HG03060 (cell line): ENCODE results near the gene OLA1.
"Not testable (repeated sequence)": the region's sequence is repeated elsewhere in the genome, so short reads cannot be mapped to it uniquely, and the experiment has no call there.

Source experiments
- ATAC-seq: cut with Tn5 transposase; IDR thresholded peaks from one replicate; pipeline ENCODE4 v1.9.1; 2021; ENCODE audit warnings: low read depth, moderate number of reproducible peaks; ENCODE audit not compliant: unreplicated experiment

OLA1 gene

DNA sequence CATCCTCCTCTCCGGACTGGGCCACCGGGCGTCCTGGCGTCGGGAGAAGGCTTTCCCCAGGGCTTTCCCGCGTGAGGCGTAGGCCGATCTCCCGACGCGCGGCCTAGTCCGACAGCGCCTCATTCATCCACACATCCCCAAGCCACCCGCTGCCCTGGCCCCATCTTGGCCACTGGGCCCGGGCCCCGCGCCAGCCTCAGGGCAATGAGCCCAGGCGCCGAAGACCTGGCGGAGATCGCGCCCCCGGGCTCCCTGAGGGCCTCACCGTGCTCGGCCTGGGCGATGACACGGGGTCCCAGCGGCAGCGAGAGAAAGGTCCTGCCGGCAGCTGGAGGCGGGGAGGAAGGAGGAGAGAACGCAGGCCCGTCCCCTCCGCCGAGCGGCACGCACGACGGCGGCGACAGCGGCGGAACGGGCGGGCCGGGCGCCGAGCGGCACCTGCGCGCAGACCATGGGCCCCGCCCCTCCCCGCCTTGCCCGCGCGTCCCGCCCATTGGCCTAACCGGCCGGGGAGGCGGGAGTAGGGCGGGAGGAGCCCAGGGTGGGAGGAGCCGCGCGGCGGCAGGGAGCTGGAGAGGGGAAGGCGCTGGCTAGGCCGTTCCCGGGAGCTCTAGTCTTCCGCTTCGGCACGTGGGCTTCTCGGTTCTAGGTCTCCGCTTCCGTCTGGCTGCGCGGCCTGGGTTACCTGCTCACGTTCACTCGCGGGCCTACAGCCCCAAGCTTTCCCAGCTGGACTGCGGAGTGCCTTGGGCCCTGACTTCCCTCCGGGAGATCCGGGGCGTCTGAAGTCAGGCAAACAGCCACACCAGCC is at the start of gene OLA1:
Gene OLA1, minus strand, starts transcription at position 346 of the 811 bp plus-strand sequence. CDS start 1,717 bp downstream, outside the sequence.
- peak; percentile 80 for ATAC-seq

DNA sequence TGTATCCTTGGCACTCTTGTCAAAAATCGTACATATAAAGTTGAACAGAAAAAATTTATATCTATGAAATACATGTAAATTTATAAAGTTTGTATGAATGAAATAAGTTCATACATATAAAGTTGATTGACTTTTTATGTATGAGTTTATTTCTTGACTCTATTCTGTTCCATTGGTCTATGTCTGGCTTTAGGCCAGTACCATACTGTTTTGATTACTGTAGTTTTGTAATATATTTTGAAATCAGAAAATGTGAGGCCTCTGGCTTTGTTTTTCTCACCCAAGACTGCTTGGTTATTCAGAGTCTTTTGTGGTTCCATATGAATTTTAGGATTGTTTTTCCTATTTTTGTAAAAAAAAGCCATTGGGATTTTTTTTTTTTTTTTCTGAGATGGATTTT is 44.6 kb upstream of the OLA1 start:
- no peak for ATAC-seq

DNA sequence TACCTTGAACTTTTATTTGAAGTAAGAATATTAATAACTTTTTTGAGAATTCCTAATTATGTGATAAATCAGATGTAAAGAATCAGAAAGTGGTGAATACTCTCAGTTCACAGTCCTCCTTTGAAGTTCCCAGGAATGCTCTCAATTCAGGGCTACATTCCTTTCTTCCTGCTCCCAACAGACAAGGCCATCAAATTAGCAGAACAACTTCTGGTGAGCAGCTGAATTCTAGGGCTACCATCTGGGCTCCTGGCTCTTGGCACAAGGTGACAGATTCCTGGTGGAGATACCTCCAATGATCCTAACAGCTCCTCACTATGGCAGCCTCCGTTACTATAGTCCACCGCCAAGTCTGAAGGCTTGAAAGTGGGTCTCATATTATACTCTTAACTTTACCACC is 37.8 kb upstream of the OLA1 start:
- no peak for ATAC-seq

DNA sequence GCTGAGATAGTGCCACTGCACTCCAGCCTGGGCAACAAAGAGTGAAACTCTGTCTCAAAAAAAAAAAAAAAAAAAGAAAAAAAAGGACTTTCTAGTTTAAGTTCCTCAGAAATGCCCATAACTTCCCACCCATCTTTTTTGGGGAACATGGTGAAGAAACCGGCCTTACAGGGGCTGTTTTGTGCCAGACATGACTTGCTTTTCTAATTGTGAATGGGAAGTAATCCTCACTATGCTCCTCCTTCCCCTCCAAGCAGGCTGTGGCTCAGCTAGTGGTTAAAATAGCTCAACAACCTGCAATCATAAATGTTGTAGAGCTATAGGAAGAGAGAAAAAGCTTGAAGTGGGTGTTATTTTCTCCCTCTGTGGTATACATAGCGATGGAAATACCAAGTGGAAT is 34.1 kb upstream of the OLA1 start:
- no peak for ATAC-seq

DNA sequence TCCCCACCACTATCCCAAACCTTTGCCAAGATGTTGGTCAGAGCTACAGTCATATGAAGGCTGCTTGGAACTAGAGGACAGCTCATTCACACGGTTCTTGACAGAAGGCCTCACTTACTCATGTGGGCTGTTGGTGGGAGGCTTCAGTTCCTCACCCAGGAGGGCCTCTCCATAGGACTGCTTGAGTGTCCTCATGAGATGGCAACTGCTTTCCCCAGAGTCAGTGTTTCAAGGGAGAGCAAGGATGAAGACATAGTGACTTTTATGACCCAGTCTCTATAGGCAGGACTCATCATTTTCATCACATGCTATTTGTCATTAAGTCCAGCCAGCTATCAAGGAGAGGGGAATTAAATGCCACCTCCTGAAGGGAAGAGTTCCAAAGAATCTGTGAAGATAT is 33.4 kb upstream of the OLA1 start:
- no peak for ATAC-seq

DNA sequence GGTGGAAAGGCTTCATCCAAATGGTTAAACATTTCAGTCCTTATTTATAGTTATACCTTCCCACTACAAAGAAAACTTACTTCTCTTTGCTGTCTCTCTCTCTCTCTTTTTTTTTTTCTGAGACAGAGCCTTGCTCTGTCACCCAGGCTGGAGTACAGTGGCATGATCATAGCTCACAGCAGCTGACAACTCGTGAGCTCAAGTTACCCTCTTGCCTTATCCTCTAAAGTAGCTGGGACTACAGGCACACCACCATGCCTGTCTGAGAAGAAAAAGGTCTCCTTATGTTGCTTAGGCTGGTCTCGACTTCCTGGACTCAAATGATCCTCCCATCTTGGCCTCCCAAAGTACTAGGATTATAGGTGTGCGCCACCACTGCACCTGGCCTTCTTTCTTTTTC is 32.3 kb upstream of the OLA1 start:
- no peak for ATAC-seq

DNA sequence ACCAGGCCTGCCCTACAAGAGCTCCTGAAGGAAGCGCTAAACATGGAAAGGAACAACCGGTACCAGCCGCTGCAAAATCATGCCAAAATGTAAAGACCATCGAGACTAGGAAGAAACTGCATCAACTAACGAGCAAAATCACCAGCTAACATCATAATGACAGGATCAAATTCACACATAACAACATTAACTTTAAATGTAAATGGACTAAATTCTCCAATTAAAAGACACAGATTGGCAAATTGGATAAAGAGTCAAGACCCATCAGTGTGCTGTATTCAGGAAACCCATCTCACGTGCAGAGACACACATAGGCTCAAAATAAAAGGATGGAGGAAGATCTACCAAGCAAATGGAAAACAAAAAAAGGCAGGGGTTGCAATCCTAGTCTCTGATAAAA is 21.9 kb upstream of the OLA1 start:
- ATAC-seq: not testable (repeated sequence)

DNA sequence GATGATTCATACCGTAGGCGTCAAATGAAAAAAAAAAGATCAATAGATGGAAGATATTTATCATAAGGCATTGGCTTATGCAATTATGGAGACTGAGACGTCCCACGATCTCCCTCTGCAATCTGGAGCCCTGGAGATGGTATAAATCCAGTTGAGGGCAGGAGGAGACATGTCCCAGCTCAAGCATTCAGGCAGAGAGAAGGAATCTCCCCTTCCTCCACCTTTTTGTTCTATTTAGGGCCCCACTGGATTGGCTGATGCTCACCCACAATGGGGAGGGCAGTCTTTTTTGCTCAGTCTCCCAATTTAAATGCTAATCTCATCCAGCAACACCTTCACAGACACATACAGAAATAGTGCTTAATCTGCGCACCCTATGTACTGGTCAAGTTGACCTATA is 18.0 kb upstream of the OLA1 start:
- ATAC-seq: no peak

DNA sequence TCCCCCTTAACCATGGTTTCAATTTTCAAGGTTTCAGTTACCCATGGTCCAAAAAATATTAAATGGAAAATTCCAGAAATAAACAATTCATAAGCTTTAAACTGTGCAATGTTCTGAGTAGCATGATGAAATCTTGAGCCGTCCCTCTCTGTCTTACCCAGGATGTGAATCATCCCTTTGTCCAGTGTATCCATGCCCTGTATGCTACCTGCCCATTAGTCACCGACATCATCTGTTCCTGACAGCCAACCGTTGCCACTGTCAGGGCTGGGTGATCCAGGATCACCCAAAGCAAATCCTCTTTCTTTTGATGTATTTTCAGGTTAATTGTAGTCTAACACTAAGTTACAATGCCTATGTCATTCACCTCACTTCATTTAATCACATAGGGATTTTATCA is 15.7 kb upstream of the OLA1 start:
- no peak for ATAC-seq

DNA sequence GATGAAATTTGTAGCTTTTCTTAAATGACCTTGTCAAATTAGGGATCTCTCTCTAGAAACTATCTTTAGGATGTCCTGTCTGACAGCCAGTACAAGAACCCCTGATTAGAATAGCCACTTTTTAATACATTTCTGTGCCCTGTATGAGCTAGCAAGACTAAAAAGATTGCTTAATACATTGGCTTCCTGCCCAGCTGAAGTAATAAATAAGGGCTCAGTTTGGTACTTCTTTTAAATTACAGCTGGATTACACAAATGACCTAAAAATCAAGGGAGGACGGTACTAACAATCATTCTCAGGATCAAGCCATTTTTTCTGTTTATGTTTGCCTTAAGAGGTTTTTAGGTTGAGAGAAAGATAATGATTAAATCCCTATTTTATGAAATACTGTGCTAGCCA is 11.6 kb upstream of the OLA1 start:
- no peak for ATAC-seq

DNA sequence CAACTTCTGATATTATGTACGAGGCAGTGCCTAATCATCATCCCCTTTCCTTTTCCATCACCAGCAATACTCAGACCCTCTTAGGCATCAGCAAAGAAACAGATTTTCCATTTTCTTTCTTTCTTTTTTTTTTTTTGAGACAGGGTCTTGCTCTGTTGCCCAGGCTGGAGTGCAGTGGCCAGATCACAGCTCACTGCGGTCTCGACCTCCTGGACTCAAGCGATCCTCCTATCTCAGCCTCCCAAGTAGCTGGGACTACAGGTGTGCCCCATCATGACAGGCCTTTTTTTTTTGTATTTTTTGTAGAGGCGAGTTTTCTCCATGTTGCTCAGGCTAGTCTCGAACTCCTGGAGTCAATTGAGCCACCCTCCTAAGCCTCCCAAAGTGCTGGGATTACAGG is 5.9 kb upstream of the OLA1 start:
- ATAC-seq: no peak

DNA sequence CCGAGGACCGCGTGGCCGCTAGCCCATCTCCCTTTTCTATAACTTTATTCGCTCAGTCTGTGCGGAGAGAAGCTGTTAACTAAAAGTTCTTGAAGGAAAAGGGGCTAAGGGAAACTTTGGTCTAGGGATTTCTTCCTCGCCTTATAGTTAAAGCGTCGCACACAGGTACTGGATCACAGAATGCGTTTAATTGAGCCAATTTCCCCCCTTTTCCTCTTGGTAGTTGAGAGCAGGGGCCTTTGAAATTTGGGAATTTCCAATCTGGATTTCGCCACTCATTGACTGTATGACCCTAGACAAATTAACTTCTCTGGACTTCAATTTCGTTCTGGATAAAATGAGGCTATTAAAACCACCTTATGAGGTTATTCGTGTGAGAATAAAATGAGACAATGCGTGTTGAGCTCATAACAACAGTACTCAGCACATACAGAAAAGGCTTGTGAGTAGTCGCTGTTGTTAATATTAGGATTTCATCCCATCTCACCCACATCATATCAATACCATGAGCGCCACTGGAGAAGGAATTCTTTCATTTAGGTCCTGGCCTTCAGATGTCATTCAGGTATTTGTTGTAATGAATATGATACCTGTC is 763 bp upstream of the OLA1 start:
- ATAC-seq: no peak

DNA sequence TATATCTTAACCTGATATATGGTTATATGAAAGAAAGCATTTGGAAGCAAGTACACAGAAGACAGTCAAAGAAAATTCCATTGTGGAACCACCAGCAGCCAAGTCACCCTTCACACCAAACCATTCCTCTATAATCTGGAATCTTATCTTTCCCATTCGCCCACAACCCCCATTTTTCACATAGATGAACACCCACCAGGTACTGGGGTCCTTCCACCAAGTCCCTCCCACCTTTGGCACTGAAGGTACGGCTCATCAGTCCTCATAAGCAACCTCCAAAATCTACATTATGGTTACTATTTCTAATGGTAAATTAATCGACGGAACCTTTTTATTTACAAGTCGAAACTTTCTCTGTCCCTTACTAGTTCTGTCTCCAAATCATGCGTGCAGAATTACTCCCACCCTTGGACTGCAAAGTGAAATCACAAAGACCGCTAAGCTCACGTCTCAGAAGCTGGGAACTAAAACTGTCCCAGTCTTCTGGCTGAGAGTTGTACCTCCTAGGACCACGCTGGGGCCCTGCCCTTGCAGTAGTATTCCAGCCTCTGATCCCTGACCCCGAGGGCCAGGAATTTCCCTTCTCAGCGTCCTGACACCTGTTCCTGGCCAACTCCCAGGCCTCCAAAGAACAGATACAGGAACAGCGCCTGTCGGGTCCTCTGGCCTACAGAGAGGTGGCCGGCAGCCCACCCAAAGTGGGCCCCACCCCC is 702 bp downstream of the OLA1 start:
- peak; percentile 4 for ATAC-seq

DNA sequence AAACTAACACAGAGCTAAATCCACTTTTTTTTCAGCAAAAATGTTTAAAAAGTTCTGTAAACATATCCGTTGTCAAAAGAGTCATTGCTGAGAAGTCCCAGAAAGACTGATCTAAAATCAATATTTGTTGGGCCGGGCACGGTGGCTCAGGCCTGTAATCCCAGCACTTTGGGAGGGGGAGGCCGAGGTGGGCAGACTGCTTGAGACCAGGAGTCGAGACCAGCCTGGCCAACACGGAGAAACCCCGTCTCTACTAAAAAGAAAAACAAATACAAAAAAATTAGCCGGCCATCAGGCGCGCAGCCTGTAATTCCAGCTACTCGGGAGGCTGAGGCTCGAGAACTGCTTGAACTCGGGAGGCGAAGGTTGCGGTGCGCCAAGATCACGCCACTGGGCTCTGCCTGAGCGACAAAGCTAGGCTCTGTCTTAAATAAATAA is 1.4 kb downstream of the OLA1 start:
- no peak for ATAC-seq

DNA sequence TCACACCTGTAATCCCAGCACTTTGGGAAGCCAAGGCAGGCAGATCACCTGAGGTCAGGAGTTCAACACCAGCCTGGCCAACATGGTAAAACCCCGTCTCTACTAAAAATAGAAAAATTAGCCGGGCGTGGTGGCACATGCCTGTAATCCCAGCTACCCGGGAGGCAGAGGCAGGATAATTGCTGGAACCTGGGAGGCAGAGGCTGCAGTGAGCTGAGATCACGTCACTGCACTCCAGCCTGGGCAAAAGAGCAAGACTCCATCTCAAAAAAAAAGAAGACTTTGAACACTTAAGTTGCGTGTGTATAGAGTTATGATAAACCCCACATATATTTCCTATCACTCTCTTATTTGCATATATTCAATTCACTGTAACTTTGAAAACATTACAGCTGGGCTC is 2.7 kb downstream of the OLA1 start:
- ATAC-seq: not testable (repeated sequence)

DNA sequence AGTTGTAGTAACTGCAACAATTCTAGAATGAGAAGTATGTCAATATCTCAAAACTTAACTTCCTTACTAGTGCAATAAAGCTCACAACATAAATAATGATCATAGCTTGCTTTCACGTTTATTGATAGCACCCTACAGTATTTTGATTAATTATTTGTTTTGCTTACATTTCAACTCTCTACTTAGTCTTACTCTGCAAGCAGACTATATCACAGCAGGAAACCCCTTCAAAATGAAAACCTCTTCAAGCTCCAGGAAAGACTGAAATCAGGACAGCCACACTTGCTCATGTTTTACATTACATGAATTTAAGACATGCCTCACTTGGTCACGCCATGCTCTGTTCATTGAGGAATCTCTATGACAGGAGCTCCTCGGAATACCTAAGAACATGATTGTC is 3.3 kb downstream of the OLA1 start:
- no peak for ATAC-seq

DNA sequence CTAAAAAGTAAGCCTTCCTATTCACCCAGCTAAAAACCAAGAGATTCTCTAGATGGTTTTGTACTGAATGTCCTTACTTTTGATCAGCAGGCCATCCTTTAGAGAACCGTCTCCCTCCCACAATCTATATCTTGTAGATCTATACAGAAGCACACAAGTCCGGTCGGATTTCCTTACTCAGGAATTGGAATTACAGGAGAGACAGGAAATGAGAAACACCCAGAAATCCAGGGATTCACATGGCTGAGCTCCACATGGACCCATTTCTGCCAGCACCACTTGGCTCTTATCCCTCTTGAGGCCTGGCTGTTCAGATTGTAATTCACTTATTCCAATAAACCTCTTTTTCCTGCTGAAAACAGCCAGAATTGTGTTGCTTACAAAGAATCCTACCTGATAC is 4.5 kb downstream of the OLA1 start:
- ATAC-seq: no peak

DNA sequence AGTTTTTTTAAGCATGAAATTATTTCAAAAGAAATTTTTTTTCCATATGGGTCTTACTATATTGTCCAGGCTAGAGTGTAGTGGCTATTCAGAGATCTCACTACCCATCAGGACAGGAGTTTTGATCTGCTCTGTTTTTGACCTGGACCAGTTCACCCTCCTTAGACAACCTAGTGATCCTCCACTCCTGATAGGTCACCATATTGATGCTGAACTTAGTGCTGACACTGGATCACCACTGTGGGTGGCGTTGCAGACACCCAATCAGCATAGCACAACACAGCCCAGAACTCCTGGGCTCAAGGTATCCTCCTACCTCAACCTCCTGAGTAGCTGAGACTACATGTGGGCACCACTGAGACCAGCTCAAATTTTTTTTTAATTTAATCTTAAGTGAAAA is 8.2 kb downstream of the OLA1 start:
- ATAC-seq: no peak

DNA sequence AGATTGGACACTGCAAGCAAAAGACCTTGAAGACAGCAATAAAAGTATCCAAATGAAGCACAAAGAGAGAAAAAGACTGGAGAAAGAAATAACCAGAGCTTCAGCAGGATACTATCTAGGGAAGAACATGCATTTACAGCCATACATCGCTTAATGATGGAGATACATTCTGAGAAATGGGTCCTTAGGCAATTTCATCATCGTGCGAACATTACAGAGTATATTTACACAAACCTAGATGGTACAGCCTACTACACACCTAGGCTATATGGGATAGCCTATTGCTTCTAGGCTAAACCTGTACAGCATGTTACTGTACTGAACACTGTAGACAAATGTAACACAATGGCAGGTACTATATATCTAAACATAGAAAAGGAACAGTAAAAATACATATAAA is 11.9 kb downstream of the OLA1 start:
- ATAC-seq: no peak

DNA sequence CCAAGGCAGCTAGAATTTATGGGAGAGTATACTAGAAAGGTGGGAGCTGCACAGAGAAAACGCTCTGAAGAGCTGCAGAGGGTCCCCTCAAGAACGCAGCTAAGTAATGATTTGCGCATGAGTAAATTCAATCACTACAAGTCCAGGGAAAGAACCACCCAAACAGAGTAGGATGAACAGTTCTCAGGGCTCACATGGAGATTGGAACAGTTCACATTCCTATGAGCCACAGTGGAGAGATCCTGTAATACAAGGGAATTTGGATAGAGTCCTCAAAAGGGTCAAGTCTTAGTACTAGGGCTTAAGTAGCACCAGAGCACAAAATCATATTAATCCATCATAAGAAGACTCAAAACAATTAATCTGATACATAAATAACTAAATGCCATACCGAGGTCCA is 12.7 kb downstream of the OLA1 start:
- no peak for ATAC-seq

DNA sequence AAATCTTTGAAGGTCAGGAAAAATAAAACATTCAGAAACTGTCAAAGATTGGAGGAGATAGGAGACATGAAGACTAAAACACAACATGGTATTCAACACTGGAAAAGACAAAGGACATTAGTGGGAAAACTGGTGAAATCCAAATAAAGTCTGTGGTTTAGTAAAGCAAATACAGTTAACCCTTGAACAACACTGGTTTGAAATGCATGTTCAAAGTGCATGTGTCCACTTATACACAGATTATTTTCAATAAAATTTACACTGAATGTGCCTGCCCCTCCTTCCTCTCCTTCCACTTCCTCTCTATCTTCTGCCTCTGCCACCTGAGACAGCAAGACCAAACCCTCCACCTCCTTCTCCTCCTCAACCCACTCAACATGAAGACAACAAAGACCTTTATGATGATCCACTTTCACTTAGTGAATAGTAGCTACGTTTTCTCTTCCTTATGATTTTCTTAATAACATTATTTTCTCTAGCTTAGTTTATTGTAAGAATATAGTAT is 14.5 kb downstream of the OLA1 start:
- no peak for ATAC-seq
